Measurements from ENCODE around the gene CLN5. TPM values are rescaled to one million over a fixed set of nuclear protein-coding genes. Genes with fewer than 3 reads are reported as not detected.

CLN5 gene
- total RNA-seq, 4 donors from 2014 or later: 89.2 to 204 (median 173) TPM

- no peaks in the 10 kb centered on the region for H3K36me3 ChIP-seq
- H3K27ac ChIP-seq: no peak overlapping the region
- H3K27me3 ChIP-seq: no peaks in the 10 kb centered on the region
- TF ChIP-seq POLR2A (IDR thresholded peaks at IDR 0.05) (no peak), CTCF (IDR thresholded peaks at IDR 0.05) (no peak)
- H3K4me1 ChIP-seq: no peaks in the 10 kb centered on the region
- no peak for DNase-seq
- intact Hi-C loops (cut with DNase I): no loop called here
- H3K9me3 ChIP-seq: no peaks in the 10 kb centered on the region
- no peak overlapping the region for H3K4me3 ChIP-seq (replicated peaks in 1 of 3)
- 91 to 100% methylated on average over 2 of the region's 2 CpGs for WGBS, 2 donors
These were observed 41.8 kb upstream of the CLN5 start for GRCh38 chr13:76950101-76950500.

GRCh38 chr13:76953968-76954367, 37.9 kb upstream of the CLN5 start:
- H3K4me1 ChIP-seq: no peaks in the 10 kb centered on the region
- no peak for DNase-seq
- H3K36me3 ChIP-seq: no peaks in the 10 kb centered on the region
- WGBS, 2 donors: 78 to 83% methylated on average over 3 of the region's 3 CpGs
- TF ChIP-seq CTCF (IDR thresholded peaks at IDR 0.05): no peak
- TF ChIP-seq POLR2A (IDR thresholded peaks at IDR 0.05): no peak
- no peak overlapping the region for H3K27ac ChIP-seq
- no peaks in the 10 kb centered on the region for H3K9me3 ChIP-seq
- no peaks in the 10 kb centered on the region for H3K27me3 ChIP-seq
- intact Hi-C loops (cut with DNase I): no loop called here
- no peak overlapping the region for H3K4me3 ChIP-seq (replicated peaks in 1 of 3)

GRCh38 chr13:76954538-76954937, 37.3 kb upstream of the CLN5 start:
- no peak for DNase-seq
- intact Hi-C loops (cut with DNase I): no loop called here
- no peak for TF ChIP-seq POLR2A (IDR thresholded peaks at IDR 0.05)
- no peak for TF ChIP-seq CTCF (IDR thresholded peaks at IDR 0.05)
- Histone ChIP-seq H3K4me3 (replicated peaks in 1 of 3) (no peak overlapping the region), H3K36me3 (no peaks in the 10 kb centered on the region), H3K27me3 (no peaks in the 10 kb centered on the region), H3K4me1 (no peaks in the 10 kb centered on the region), H3K27ac (no peak overlapping the region), H3K9me3 (no peaks in the 10 kb centered on the region)
- 87 to 91% methylated on average over 6 of the region's 6 CpGs for WGBS, 2 donors

GRCh38 chr13:76955193-76955592, 36.7 kb upstream of the CLN5 start:
- no peak for TF ChIP-seq CTCF (IDR thresholded peaks at IDR 0.05)
- TF ChIP-seq POLR2A (IDR thresholded peaks at IDR 0.05): no peak
- Histone ChIP-seq H3K27me3 (no peaks in the 10 kb centered on the region), H3K36me3 (no peaks in the 10 kb centered on the region), H3K9me3 (no peaks in the 10 kb centered on the region), H3K4me3 (replicated peaks in 1 of 3) (no peak overlapping the region), H3K27ac (no peak overlapping the region), H3K4me1 (no peaks in the 10 kb centered on the region)
- intact Hi-C loops (cut with DNase I): no loop called here
- 79 to 83% methylated on average over 4 of the region's 4 CpGs for WGBS, 2 donors
- no peak for DNase-seq

GRCh38 chr13:76955661-76956060, 36.2 kb upstream of the CLN5 start:
- TF ChIP-seq POLR2A (IDR thresholded peaks at IDR 0.05): no peak
- no peak for TF ChIP-seq CTCF (IDR thresholded peaks at IDR 0.05)
- H3K4me1 ChIP-seq: no peaks in the 10 kb centered on the region
- no peak overlapping the region for H3K27ac ChIP-seq
- no peak overlapping the region for H3K4me3 ChIP-seq (replicated peaks in 1 of 3)
- intact Hi-C loops (cut with DNase I): no loop called here
- 91 to 96% methylated on average over 5 of the region's 5 CpGs for WGBS, 2 donors
- no peaks in the 10 kb centered on the region for H3K9me3 ChIP-seq
- H3K36me3 ChIP-seq: no peaks in the 10 kb centered on the region
- no peaks in the 10 kb centered on the region for H3K27me3 ChIP-seq
- no peak for DNase-seq

Measured in thyroid gland (tissue), 4 donors.